Measurements from ENCODE around the gene VWF.

Gene VWF

DNA sequence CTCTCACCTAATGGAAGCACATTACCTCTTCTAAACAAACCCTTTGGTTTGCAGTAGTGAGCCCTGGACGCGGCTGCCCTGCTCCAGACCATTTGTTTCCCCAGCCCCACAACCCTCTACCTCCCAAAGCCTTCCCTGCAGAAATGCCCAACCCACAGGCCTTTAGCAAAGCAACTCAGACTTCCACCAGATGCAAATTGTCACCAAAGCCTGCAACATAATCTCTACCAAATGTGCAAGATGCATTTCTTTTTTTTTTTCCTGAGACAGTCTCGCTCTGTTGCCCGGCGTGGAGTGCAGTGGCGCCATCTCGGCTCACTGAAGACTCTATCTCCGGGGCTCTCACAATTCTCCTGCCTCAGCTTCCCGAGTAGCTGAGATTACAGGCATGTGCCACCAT, 56.2 kb downstream of the VWF start:
- in situ Hi-C loops (cut with HindIII; ENCODE audit: low pct_ligation_motif_present, low pct_unique_long_range_greater_than_20kb, low sequenced_read_pairs), result no loop called here

DNA sequence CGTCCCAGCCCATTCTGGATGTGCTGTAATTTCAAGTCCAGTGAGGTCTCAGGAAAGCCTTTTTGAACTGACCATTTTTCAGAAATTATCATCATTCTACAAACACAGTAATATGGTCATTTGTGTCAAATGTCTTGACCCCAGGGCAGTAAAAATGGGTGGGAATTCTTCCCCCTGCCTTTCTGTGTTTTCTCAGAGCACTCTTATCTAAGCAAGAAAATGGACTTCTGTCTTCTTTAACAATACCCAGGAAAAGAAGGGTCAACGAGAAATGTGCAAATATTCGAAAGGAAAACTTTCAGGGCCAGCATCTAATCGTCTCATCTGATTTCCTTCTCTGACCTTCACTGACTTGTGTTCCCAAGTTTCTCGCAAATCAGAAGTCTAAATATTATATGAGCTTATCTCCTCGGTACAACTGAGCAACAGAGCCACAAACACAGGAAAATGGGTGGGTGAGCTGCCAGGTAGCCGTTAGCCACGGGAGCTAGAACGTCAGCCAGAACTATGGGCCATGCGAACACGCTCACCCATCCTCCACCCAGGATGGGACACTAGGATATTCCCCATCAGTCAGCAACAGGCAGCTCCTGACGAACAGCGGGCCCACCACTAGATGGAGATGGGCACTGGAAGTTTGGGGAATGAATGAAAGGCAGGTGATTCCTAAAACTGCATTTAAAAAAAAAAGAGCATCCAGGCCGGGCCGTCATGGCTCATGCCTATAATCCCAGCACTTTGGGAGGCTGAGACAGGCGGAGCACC, 57.1 kb downstream of the VWF start:
- in situ Hi-C loops (cut with HindIII; ENCODE audit: low pct_ligation_motif_present, low pct_unique_long_range_greater_than_20kb, low sequenced_read_pairs), result no loop called here
- DNase-seq, result peak; percentile 61

More for the DNA sequence above, 56.2 kb downstream of the VWF start:
- DNase-seq, result no peak

DNA sequence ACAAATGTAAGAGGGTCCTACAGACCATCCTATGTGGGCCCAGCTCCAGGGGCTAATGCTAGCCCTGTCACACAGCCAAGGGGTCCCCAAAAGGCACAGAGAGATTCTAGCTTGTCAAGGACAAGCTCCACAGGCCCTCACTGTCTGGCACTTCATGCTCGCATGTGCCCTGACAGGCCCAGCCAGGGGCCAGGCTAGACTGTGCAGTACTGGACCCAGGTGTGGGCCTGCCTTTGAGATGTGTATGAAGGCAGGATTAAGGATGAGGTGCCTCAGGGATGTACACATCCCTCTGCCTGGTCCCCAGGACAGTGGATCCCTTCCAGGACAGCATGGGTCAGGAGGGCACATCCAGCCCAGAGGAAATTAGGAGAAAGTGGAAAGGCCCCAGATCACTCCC, 57.8 kb downstream of the VWF start:
- no peak for DNase-seq
- in situ Hi-C loops (cut with HindIII; ENCODE audit: low pct_ligation_motif_present, low pct_unique_long_range_greater_than_20kb, low sequenced_read_pairs), result no loop called here

DNA sequence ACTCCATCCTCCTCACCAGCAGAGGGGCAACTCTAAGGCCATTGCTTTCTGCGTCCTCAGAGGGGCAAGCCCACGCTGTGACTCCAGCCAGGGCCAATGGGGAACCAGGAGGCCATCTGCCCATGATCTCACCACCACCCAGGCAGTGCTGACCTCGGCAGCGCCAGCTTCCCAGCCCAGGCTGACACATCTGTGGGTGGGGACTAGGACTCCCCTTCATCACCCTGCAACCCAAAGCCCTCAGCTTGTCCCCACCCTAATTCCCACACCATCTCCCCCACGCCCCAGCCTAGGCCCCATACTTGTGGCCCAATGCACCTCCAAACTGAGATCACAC, 58.6 kb downstream of the VWF start:
- DNase-seq, result no peak
- in situ Hi-C loops (cut with HindIII; ENCODE audit: low pct_ligation_motif_present, low pct_unique_long_range_greater_than_20kb, low sequenced_read_pairs), result no loop called here

DNA sequence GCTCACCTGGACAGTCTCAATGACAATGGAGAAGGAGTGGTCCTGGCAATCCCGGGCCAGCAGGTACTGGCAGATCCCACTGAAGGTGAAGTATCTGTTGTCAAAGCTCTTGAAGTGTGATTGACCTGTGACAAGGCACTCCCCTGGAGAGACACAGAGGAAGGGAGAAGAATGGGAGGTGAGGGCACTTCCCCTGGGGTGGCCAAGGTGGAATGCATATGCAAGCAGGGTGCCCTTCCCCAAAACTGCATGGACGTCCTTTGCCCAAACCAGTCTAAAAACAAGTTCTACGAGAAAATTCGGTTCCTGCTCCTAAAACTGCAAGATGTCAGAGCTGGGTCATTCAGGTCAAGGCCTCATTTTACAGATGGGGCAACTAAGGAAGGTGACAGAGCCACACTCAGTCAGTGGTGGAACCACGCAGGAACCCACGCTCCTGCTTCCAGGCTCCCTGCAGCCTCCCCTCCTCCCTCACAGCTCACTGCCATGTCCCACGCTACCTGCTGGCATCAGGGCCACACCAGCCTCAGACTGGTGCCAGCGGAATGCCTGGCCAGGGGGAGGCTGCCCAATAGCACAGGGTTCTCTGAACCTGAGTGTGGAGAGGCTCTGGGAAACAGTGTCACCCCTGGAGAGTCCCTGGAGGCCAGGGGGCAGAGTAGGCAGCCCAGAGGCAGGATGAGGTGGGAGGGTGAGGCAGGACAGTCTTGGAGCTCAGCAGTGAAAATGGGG, 59.2 kb downstream of the VWF start:
- no peak for DNase-seq
- in situ Hi-C loops (cut with HindIII; ENCODE audit: low pct_ligation_motif_present, low pct_unique_long_range_greater_than_20kb, low sequenced_read_pairs), result no loop called here

DNA sequence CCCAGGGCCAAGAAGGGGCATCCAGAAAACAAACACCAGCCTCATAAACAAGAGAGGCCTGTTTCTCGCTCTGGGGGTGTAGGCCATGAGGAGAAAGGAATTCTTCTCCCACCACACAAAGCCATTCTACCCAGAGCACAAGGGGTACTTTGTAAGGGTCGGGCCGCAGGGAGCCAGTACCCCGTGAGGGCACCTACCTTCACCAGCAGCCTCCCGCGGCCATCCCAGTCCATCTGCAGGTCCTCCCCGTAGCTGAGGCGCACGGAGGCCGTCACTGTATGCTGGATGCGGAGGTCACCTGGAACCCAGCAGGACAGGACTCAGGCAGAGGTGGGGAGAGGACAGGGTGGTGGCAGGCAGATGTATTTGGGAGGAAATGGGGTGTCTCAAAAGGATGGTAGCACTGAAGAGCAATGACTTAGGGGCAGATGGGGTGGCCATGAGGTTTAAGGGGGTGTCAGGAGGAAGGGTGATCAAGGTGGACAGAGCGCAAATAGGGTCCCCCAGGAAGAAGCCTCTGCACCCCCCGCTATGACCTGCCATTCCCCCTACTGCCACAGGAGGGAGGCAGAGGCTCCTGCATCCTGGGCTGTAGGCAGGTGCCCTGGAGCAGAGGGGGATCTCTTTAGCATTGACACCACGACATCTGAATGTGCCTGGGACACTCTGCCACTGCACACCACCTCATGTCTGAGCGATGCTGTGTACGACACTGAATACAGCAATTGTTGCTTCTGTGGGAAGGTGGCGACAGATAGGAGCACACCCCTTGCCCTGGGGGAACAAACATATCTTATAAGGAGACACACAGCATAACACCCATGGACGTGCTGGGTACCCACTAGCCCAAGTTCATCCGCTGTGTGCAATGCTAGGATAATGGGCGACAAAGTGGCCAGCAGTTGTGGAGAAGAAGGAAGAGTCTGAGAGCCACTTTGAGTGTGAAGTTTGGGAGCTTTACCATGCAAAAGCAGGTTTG, 61.4 kb downstream of the VWF start:
- DNase-seq, result peak; percentile 64
- in situ Hi-C loops (cut with HindIII; ENCODE audit: low pct_ligation_motif_present, low pct_unique_long_range_greater_than_20kb, low sequenced_read_pairs), result no loop called here

DNA sequence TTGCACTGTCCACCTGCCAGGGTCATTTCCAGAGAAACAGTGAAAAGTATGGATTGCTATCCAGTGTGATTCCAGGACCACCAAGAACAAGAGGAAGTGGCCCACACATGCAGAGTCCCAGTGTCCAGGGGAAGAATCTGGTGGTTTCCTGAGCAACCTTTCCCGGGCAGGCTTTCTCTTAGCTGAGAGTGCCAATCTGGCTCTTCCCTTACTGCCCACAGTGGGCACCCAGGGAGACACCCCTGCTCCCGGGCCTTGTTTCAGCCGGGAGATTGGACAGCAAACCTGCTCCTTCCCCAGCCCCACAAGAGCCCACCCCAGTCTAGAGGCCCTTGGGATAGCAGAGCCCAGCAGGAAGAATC, 62.1 kb downstream of the VWF start:
- no peak for DNase-seq
- in situ Hi-C loops (cut with HindIII; ENCODE audit: low pct_ligation_motif_present, low pct_unique_long_range_greater_than_20kb, low sequenced_read_pairs), result no loop called here

DNA sequence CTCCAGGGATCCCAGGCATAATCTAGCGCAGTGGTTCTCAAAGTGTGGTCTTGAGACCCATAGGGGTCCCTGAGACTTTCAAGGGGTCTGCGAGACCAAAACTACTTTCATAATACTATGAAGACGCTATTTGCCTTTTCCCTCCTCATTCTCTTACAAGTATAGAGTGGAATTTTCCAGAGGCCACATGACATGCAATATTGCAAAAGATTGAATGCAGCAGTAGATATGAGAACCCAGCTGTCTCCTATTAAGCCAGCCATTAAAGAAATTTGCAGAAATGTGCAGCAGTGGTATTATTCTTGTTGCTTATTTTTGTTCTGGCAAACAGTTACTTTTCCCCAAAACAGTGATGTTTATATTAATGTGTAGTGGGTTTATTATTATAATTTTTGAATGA, 62.8 kb downstream of the VWF start:
- no peak for DNase-seq
- in situ Hi-C loops (cut with HindIII; ENCODE audit: low pct_ligation_motif_present, low pct_unique_long_range_greater_than_20kb, low sequenced_read_pairs), result no loop called here

DNA sequence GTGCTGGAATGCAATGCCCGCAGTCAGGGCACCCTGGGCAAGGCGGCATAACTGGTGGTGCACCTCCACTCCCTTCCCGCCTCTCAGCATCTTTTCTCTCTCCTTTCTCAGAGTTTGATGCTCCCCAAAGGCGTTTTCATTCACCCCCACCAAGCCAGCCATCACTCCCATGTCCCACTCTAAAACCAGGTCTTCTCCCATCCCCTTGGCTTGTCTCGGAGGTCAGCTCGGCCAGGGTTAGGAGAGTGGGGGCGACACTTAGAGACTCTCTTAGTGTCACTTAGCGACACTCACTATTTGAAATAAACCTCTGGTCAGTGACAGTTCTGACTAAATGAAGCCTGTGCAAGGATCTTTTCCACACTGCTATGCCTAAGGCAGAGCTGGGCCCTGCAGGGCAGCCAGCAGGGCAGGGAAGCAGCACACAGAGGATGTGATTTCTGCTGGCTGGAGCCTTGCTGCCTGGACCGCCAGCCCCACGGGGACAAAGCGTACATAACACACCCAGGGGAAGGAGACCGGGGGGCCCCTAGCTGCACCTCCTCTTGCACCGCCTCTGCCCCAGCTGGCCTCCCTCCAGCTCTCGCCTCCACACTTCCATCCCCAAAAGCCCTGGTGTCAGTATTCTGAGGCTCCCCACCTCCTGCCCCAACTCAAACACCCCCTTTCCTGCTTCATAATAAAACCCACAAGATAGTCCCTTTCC, 64.5 kb downstream of the VWF start:
- DNase-seq, result no peak
- in situ Hi-C loops (cut with HindIII; ENCODE audit: low pct_ligation_motif_present, low pct_unique_long_range_greater_than_20kb, low sequenced_read_pairs), result no loop called here

DNA sequence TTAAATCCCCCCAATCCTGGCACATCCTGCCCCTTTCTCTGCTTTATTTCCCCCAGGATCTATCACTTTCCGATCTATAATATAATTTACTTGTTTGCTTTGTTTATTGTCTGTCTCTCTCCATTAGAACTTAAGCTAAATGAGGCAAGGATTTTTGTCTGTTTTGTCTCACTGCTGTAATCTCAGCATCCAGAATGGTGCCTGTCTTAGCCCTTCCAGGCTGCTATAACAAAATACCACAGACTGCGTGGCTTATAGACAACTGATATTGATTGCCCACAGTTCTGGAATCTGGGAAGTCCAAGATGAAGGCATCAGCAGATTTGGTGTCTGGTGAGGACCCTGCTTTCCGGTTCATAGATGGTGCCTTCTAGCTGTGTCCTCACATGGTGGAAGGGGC, 65.2 kb downstream of the VWF start:
- no peak for DNase-seq
- in situ Hi-C loops (cut with HindIII; ENCODE audit: low pct_ligation_motif_present, low pct_unique_long_range_greater_than_20kb, low sequenced_read_pairs), result no loop called here

DNA sequence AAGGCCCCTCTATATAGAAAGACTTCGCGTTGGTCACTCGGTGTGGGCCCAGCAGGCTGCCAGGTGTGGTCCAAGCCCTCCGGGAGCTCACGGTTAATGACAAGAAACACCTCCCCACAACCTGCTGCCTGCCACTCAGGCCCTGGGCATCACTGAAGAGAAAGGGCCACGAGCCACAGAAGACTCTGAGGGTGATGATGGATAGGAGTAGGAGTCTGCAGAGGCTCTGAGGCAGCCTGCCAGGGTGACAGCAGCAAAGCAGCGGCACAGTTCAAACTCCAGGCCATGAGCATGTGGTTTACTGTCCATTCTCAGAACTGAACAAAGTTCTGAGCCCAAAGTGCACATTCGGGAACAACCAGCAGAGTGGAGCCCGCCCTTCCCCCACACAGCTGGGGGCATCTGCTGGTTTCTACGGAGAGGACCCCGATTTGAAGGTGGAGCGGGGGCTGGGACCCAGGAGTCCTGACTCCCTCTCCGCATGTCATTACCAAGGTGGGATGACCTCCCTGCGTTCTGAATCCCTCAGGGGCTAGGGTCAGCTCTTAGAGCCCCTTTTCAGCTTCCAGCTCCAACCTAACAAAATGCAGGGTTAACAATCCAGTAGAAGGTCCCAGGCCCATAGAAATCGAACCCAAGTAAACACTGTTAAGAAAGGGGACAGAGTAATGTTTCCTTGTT, 65.8 kb downstream of the VWF start:
- in situ Hi-C loops (cut with HindIII; ENCODE audit: low pct_ligation_motif_present, low pct_unique_long_range_greater_than_20kb, low sequenced_read_pairs), result no loop called here
- no peak for DNase-seq

DNA sequence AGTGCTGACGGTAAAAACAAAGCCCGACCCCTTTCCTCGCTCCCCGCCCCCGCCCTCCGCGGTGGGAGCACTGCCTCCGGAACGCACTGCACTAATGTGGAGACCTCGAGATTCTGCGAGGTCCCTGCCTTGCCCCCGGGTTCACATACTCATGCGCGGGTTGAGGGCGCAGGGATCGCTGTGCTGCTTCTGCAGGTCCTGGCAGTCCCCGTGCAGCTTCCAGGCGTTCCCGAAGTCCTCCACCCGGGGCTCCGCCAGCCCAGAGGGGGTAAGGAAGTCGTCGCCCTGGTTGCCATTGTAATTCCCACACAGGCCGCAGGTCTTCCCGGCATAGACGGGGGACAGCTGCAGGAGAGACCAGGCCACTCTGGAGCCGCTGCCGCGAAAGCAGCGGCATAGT, 66.8 kb downstream of the VWF start:
- DNase-seq, result no peak
- in situ Hi-C loops (cut with HindIII; ENCODE audit: low pct_ligation_motif_present, low pct_unique_long_range_greater_than_20kb, low sequenced_read_pairs), result no loop called here

DNA sequence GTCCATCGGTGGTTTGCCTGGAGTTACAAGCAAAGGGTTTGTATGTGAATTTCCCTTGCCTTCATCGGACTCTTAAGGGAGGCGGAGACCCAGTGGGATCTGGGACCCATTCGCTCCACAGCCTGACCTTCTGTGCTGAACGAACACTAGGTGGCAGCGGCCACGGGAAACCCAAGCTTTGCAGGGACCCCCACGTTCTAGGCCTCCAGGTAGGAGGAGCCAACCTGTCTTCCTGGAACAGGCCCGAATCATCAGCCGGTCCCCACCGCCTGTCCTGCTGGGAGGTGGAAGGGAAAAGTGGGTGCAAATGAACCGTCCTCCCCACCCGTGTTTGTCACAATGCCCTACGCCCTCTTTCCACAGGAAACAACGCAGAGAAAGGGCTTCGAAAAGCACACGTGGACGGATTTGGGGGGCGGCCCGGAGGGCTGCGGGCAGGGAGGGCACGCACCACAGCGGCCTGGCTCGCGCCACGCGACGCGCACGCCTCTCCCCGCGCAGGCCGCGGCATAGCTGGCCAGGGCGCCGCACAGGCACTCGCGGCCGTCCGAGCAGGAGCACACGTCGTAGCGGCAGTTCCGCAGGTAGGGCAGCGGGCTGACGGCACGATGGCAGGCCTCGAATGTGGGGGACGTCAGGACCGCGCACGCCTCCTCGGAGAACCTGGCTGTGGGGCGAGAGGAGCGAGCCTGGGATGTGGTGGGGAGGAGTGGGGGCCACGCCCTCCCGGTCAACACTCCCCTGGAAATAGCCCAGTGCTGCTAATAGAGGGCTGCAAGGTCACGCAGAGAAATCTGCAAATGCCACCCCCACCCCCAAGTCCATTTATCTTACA, 67.8 kb downstream of the VWF start:
- in situ Hi-C loops (cut with HindIII; ENCODE audit: low pct_ligation_motif_present, low pct_unique_long_range_greater_than_20kb, low sequenced_read_pairs), result no loop called here
- DNase-seq, result peak; percentile 42

DNA sequence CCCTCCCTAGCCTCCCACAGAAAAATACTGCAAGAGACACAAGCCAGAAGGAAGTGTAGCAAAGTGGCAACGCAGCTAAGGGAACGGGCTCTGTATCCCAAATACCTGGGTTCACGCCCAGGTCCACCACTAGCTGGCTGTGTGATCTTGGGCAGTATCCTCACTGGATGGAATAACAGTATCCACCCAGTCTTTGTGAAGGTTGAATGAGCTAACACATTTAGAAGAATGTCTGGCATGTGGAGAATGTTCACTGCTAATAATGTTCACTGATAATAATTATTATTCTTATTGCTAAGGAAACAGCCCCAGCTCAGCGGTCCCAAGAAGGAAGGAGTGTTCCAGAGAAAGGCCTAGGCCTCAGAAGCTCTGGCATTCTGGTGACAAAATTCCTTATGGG, 70.9 kb downstream of the VWF start:
- in situ Hi-C loops (cut with HindIII; ENCODE audit: low pct_ligation_motif_present, low pct_unique_long_range_greater_than_20kb, low sequenced_read_pairs), result no loop called here

DNA sequence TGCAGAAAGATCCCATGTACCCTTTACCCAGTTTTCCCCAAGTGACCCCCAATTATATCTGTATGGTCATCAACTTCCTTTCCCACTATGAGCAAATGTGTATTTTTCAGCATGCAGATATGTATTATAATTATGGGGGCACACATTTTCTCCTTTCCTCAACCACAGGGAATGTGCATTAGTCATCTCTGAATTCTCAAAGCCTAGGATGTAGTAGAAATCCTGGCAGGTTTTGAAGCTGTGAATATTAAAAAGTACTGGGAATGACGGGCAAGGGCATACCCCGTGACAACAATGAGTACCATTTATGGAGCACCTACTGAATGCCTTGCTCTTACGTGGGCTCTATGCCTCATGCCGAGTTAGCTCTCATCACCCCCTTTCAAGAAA, 71.5 kb downstream of the VWF start:
- in situ Hi-C loops (cut with HindIII; ENCODE audit: low pct_ligation_motif_present, low pct_unique_long_range_greater_than_20kb, low sequenced_read_pairs), result no loop called here
- no peak for DNase-seq

More for the DNA sequence above, 70.9 kb downstream of the VWF start:
- DNase-seq, result peak; percentile 45

DNA sequence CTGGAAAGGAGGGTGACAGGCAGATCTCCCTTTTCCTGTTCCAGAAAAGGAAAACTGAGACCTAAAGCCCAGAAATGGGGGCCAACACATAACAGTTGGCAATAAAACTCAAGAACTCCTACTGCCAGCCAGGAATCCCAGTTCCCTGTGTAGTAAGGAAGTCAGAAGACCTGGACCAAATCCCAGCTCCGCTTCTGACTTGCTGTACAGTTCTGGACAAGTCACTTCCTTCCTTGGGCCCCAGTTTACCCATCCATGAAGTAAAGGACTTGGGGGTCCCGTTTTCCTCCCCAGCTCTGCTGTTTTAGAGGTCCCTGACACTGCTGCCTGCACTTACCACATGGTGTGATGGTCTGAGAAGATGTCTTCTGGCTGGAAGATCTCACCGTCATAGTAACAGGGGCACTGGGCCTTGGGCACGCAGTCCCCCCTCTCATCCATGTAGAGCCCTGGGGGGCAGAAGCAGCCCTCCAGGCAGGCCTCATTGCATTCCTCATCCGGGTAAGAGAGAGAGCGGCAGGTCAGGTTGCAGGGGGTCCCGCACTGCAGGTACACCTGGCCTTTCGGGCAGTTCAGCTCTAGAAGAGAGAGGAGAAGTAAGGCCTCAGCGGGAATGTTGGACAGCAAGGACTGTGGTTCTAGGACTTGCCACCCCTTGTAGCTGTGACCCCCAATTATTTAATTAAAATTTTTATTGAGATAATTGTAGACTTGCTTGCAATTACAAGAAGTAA, 72.1 kb downstream of the VWF start:
- in situ Hi-C loops (cut with HindIII; ENCODE audit: low pct_ligation_motif_present, low pct_unique_long_range_greater_than_20kb, low sequenced_read_pairs), result no loop called here
- no peak for DNase-seq

DNA sequence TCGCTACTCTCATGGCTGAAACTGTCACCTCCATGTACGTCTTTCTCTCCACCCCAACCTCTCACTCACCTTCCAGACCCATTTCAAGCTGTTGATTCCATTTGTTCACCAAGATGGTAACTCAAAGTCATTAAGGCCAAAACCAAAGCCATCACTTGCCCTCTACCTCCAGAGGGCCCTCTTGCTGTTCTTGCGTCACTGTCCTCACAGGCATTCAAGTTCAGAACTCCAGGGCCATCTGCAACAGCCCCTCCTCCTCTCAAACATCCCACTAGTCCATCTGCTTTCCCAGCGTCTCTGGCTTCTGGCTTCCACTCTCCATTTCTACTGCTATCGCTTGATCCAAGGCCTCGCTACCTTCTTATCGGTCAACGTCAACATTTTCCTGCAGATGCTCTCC, 74.5 kb downstream of the VWF start:
- in situ Hi-C loops (cut with HindIII; ENCODE audit: low pct_ligation_motif_present, low pct_unique_long_range_greater_than_20kb, low sequenced_read_pairs), result no loop called here
- DNase-seq, result no peak

All from ACHN (cell line).